ENCODE measurements around the gene HSD11B2. TPM values are rescaled to one million over a fixed set of nuclear protein-coding genes. Genes with fewer than 3 reads are reported as not detected.

The HSD11B2 gene
- total and polyA plus RNA-seq, 2 of the 4 experiments (the other 2 are of a cell fraction): 0.26 TPM; not detected in 1

- H3K14ac ChIP-seq (replicated peaks; ENCODE audit: low read depth, low read length): no peak overlapping the region
- no peak overlapping the region for H3K4me2 ChIP-seq (ENCODE audit: low read depth, low read length)
- H3K79me1 ChIP-seq (ENCODE audit: low read depth in 1 of 2, low read length in 2 of 2): peaks cover 0 to 65% of the 10 kb centered on the region in 2 experiments; a peak in 2 of 4 replicates
- H3K27ac ChIP-seq (ENCODE audit: insufficient read depth, low read length): no peak overlapping the region; the same call in 1 of the 2 replicates
- no peaks in the 10 kb centered on the region for H3K9me3 ChIP-seq (ENCODE audit: control insufficient read depth, insufficient read depth, low read length)
- H2AK5ac ChIP-seq (ENCODE audit: low read depth, low read length): no peak overlapping the region
- H3K18ac ChIP-seq (ENCODE audit: low read depth, low read length): no peak overlapping the region
- intact Hi-C loops (cut with micrococcal nuclease): no loop called here
- no peak for TF ChIP-seq CHD1 (IDR thresholded peaks at IDR 0.05; ENCODE audit: low read depth, low read length)
- TF ChIP-seq FOS (IDR thresholded peaks at IDR 0.05; ENCODE audit: low read depth, low read length): no peak
- TF ChIP-seq MAFK (IDR thresholded peaks at IDR 0.05; ENCODE audit: low read depth, low read length): no peak
- no peak for TF ChIP-seq ELK1 (IDR thresholded peaks at IDR 0.05; ENCODE audit: borderline replicate concordance, low read depth, low read length)
- TF ChIP-seq SMC3 (IDR thresholded peaks at IDR 0.05; ENCODE audit: low read depth, low read length): no peak
- TF ChIP-seq, protein P1, sequence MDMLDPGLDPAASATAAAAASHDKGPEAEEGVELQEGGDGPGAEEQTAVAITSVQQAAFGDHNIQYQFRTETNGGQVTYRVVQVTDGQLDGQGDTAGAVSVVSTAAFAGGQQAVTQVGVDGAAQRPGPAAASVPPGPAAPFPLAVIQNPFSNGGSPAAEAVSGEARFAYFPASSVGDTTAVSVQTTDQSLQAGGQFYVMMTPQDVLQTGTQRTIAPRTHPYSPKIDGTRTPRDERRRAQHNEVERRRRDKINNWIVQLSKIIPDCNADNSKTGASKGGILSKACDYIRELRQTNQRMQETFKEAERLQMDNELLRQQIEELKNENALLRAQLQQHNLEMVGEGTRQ (IDR thresholded peaks at IDR 0.05; ENCODE audit: low read depth, low read length): no peak
- no peak for TF ChIP-seq BHLHE40 (IDR thresholded peaks at IDR 0.05; ENCODE audit: low read depth, low read length)
- TF ChIP-seq RFX5 (IDR thresholded peaks at IDR 0.05; ENCODE audit: low read depth, low read length): no peak
- no peak for TF ChIP-seq MXI1 (IDR thresholded peaks at IDR 0.05; ENCODE audit: borderline replicate concordance, low read depth, low read length)
- no peak for TF ChIP-seq CEBPB (IDR thresholded peaks at IDR 0.05; ENCODE audit: low read depth, low read length)
- TF ChIP-seq CTCF (conservative IDR thresholded peaks at IDR 0.05; ENCODE audit: low read depth, low read length): no peak
- no peak for TF ChIP-seq RAD21 (IDR thresholded peaks at IDR 0.05; ENCODE audit: low read length)
- no peak for TF ChIP-seq RCOR1 (IDR thresholded peaks at IDR 0.05; ENCODE audit: insufficient replicate concordance, low read length)
- TF ChIP-seq MAZ (IDR thresholded peaks at IDR 0.05; ENCODE audit: borderline replicate concordance, low read depth, low read length): no peak
- no peak for TF ChIP-seq NFE2L2 (IDR thresholded peaks at IDR 0.05; ENCODE audit: low read depth, low read length)
- no peak for TF ChIP-seq POLR2A (IDR thresholded peaks at IDR 0.05; ENCODE audit: low read depth, low read length)
- no peak overlapping the region for H2AK9ac ChIP-seq (replicated peaks; ENCODE audit: low read depth, low read length, poor library complexity)
- ChIA-PET POLR2A (ENCODE audit: unreplicated experiment) (no interaction called here), CTCF (no interaction called here)
- H3K23ac ChIP-seq (ENCODE audit: low read depth, low read length): no peak overlapping the region
- H3K4ac ChIP-seq (ENCODE audit: low read depth, low read length): no peak overlapping the region
- no peak overlapping the region for H3K4me3 ChIP-seq (ENCODE audit: insufficient read depth, low read depth, low read length)
- peaks cover 8% of the 10 kb centered on the region; the same call in 1 of the 2 replicates for H3K36me3 ChIP-seq (ENCODE audit: control insufficient read depth, insufficient read depth, low read length)
- peaks cover 60% of the 10 kb centered on the region for H4K20me1 ChIP-seq (ENCODE audit: insufficient read depth, low read length)
- no peak overlapping the region for H2BK120ac ChIP-seq (ENCODE audit: low read depth, low read length)
- H3K9ac ChIP-seq (ENCODE audit: low read depth, low read length): no peak overlapping the region
- no peak overlapping the region; the same call in 1 of the 2 replicates for H4K5ac ChIP-seq (ENCODE audit: low read depth, low read length)
- dilution Hi-C loops (cut with HindIII; ENCODE audit: low sequenced_read_pairs, unreplicated experiment): no loop called here
- peaks cover 45% of the 10 kb centered on the region for H3K4me1 ChIP-seq (ENCODE audit: control insufficient read depth, insufficient read depth, low read length)
- no peak overlapping the region for H4K91ac ChIP-seq (ENCODE audit: insufficient read depth, low read depth, low read length)
- no peak overlapping the region for H3K56ac ChIP-seq (ENCODE audit: extremely low read depth, insufficient read depth, low read length)
- no peak overlapping the region for H2BK5ac ChIP-seq (ENCODE audit: low read depth, low read length, poor library complexity, severe bottlenecking)
- in situ Hi-C loops (cut with MboI; ENCODE audit: low sequenced_read_pairs): no loop called here
- DNase-seq (no peak), ATAC-seq (ENCODE audit: low read depth) (no peak)
- WGBS, 2 experiments (ENCODE audit: extremely low coverage in 2 of 2, insufficient read length in 1 of 2): no CpG with 5 or more reads among the region's 3 CpGs
- H2BK15ac ChIP-seq (ENCODE audit: low read depth, low read length): no peak overlapping the region
- no peak overlapping the region for H4K8ac ChIP-seq (ENCODE audit: low read depth in 2 of 2, low read length in 2 of 2)
- peaks cover 3% of the 10 kb centered on the region; the same call in 1 of the 2 replicates for H3K9me1 ChIP-seq (ENCODE audit: insufficient read depth, low read length)
- no TSS peak for BruUV-seq (replicated peaks)
- no peaks in the 10 kb centered on the region for H3K27me3 ChIP-seq (ENCODE audit: control insufficient read depth, insufficient read depth, low read length)
- H2BK20ac ChIP-seq (ENCODE audit: low read depth, low read length): no peak overlapping the region
- no peak overlapping the region for H2AFZ ChIP-seq (replicated peaks; ENCODE audit: low read length, poor library complexity)
Measured at GRCh38 chr16:67445441-67445912, 14.6 kb downstream of the HSD11B2 start.

Data from IMR-90 (cell line).